ENCODE results near the gene ADAMTS4.

GRCh38 chr1:161217831-161218230 lies 19.0 kb upstream of the ADAMTS4 start:
- TF ChIP-seq, protein P1, sequence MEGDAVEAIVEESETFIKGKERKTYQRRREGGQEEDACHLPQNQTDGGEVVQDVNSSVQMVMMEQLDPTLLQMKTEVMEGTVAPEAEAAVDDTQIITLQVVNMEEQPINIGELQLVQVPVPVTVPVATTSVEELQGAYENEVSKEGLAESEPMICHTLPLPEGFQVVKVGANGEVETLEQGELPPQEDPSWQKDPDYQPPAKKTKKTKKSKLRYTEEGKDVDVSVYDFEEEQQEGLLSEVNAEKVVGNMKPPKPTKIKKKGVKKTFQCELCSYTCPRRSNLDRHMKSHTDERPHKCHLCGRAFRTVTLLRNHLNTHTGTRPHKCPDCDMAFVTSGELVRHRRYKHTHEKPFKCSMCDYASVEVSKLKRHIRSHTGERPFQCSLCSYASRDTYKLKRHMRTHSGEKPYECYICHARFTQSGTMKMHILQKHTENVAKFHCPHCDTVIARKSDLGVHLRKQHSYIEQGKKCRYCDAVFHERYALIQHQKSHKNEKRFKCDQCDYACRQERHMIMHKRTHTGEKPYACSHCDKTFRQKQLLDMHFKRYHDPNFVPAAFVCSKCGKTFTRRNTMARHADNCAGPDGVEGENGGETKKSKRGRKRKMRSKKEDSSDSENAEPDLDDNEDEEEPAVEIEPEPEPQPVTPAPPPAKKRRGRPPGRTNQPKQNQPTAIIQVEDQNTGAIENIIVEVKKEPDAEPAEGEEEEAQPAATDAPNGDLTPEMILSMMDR (conservative IDR thresholded peaks at IDR 0.05; ENCODE audit: low read depth, low read length), result no peak
- no peak for TF ChIP-seq EZH2 (IDR thresholded peaks at IDR 0.05; ENCODE audit: borderline replicate concordance, low read depth, low read length, poor library complexity, severe bottlenecking)
